Measurements from ENCODE around the gene MAN2A1.

MAN2A1 gene

GRCh38 chr5:109769597-109770291 lies 80.0 kb downstream of the MAN2A1 start:
- TF ChIP-seq, protein P1, sequence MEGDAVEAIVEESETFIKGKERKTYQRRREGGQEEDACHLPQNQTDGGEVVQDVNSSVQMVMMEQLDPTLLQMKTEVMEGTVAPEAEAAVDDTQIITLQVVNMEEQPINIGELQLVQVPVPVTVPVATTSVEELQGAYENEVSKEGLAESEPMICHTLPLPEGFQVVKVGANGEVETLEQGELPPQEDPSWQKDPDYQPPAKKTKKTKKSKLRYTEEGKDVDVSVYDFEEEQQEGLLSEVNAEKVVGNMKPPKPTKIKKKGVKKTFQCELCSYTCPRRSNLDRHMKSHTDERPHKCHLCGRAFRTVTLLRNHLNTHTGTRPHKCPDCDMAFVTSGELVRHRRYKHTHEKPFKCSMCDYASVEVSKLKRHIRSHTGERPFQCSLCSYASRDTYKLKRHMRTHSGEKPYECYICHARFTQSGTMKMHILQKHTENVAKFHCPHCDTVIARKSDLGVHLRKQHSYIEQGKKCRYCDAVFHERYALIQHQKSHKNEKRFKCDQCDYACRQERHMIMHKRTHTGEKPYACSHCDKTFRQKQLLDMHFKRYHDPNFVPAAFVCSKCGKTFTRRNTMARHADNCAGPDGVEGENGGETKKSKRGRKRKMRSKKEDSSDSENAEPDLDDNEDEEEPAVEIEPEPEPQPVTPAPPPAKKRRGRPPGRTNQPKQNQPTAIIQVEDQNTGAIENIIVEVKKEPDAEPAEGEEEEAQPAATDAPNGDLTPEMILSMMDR (IDR thresholded peaks at IDR 0.05; ENCODE audit: control insufficient read depth, extremely low read depth, insufficient read depth): no peak
- DNase-seq (ENCODE audit: low read depth): no peak
- no peak overlapping the region for H3K4me3 ChIP-seq (ENCODE audit: low read depth, low read length)

DNA sequence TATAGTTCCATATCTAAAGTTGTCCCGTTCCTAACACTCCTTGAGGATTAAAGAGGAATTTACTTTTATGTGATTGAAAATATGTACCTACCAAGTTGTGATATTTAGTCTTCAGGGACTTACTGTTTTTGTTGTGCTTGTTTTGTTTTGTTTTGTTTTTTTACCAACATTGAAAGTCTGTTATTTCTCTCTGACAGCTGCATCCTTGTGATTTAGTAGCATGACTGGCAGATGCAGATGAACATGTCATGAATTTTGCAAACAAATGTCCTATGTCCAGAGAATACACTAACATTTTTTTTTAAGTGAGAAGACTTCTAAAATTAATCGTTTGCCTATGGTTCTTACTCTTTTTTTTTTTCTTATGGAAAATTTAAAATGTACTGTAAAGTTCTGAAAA lies 85.4 kb downstream of the MAN2A1 start:
- TF ChIP-seq, protein P1 (IDR thresholded peaks at IDR 0.05; ENCODE audit: control insufficient read depth, extremely low read depth, insufficient read depth): no peak
- no peak for DNase-seq (ENCODE audit: low read depth)
- no peak overlapping the region for H3K4me3 ChIP-seq (ENCODE audit: low read depth, low read length)

DNA sequence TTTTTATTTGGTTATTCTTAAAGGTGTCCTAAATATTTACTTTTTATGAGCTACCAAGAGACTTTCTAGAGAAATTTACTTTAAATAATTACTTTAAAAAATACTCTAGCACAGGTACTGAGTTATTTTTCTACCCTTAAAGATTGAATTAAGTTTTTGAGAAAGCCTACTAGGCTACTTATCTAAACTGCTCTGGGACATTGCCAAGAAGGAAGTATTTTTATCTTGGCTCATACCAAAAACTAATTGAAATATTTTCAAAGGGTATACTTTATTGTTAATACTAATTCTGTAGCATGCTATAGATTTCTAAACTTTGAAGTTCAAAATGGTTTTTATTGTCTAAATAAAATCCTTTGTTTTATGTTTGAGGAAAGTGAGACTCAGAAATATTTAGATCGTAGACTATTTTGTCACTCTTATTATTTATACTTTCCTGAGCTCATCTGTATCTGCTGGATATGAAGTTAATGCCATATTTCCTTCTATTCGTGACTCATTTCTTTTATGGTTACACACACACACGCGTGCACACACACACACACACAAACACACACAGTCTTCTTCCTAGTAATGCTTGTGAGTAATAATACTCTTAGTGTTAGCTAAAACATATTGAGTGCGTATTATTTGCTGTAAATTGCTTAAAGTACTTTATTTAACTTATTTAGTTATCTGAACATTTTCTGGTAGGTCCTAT lies 89.5 kb downstream of the MAN2A1 start:
- no peak for DNase-seq (ENCODE audit: low read depth)
- no peak overlapping the region for H3K4me3 ChIP-seq (ENCODE audit: low read depth, low read length)
- TF ChIP-seq, protein P1 (IDR thresholded peaks at IDR 0.05; ENCODE audit: control insufficient read depth, extremely low read depth, insufficient read depth): no peak

DNA sequence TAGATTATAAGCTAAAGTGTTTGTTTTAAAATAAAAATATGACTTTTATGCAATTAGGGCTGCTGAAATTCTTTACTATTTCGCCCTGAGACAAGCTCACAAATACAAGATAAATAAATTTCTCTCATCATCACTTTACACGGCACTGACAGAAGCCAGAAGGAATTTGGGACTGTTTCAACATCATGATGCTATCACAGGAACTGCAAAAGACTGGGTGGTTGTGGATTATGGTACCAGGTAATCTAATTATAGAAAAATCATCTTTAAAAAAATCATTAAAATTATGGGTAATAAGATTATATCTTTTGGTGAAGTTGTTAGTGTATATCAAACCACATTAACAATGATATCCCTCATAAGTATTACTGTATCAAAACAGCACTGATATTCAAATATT lies 95.0 kb downstream of the MAN2A1 start:
- TF ChIP-seq, protein P1 (IDR thresholded peaks at IDR 0.05; ENCODE audit: control insufficient read depth, extremely low read depth, insufficient read depth): no peak
- DNase-seq (ENCODE audit: low read depth): no peak
- no peak overlapping the region for H3K4me3 ChIP-seq (ENCODE audit: low read depth, low read length)

DNA sequence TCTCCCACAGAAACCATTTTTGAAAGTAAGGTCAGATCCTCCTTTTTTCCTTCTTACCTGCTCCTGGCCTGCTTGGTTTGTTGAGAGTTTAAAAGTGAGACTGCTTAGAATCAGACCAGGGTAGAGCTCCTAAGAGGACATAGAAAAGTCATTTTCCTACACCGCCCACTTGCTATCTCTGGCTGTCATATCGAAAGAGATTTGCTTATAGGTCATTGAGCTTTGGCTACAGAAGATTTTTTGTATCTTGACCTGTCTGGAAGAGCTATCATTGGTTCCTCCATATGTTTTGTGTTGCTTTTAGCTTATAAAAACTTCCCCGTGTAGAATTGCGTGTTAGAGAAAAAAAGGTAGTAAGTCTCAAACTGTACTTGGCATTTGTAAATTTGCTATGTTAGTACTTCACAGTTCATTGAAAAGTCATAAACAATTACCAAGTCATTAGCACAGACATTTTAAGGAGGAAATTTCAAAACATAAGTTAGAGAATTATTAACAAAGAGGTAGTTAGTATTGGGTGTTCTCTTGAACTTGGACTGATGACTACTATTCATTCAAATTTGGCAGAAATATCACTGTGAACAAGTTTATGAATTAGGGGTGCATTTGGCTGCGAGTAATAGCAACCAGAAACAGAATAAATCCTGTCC lies 96.6 kb downstream of the MAN2A1 start:
- no peak overlapping the region for H3K4me3 ChIP-seq (ENCODE audit: low read depth, low read length)
- TF ChIP-seq, protein P1 (IDR thresholded peaks at IDR 0.05; ENCODE audit: control insufficient read depth, extremely low read depth, insufficient read depth): no peak
- no peak for DNase-seq (ENCODE audit: low read depth)

GRCh38 chr5:109788596-109788995 lies 98.9 kb downstream of the MAN2A1 start:
- DNase-seq (ENCODE audit: low read depth): no peak
- no peak overlapping the region for H3K4me3 ChIP-seq (ENCODE audit: low read depth, low read length)
- TF ChIP-seq, protein P1 (IDR thresholded peaks at IDR 0.05; ENCODE audit: control insufficient read depth, extremely low read depth, insufficient read depth): no peak

Measured in LNCaP clone FGC (cell line).